ENCODE measurements around the gene TSSK6.

- TF ChIP-seq SP1 (IDR thresholded peaks at IDR 0.05) (no peak), BHLHE40 (IDR thresholded peaks at IDR 0.05; ENCODE audit: borderline replicate concordance) (no peak), FOXA1 (IDR thresholded peaks at IDR 0.05) (no peak), FOXK2 (IDR thresholded peaks at IDR 0.05) (no peak), CTBP1 (IDR thresholded peaks at IDR 0.05; ENCODE audit: borderline replicate concordance) (no peak), FOXM1 (IDR thresholded peaks at IDR 0.05; ENCODE audit: borderline replicate concordance) (no peak), HDGF (IDR thresholded peaks at IDR 0.05; ENCODE audit: borderline replicate concordance) (no peak), TARDBP (IDR thresholded peaks at IDR 0.05) (no peak)
Measured at GRCh38 chr19:19520989-19521388, 5.6 kb upstream of the TSSK6 start.

Measured in HEK293T (cell line).